GM19395 (cell line): Measurements from ENCODE around the gene PDE9A.

Source experiments
- ATAC-seq: cut with Tn5 transposase; IDR thresholded peaks from one replicate; pipeline ENCODE4 v1.9.1; 2021; ENCODE audit warnings: mild to moderate bottlenecking, moderate library complexity; ENCODE audit not compliant: unreplicated experiment

Gene PDE9A

DNA sequence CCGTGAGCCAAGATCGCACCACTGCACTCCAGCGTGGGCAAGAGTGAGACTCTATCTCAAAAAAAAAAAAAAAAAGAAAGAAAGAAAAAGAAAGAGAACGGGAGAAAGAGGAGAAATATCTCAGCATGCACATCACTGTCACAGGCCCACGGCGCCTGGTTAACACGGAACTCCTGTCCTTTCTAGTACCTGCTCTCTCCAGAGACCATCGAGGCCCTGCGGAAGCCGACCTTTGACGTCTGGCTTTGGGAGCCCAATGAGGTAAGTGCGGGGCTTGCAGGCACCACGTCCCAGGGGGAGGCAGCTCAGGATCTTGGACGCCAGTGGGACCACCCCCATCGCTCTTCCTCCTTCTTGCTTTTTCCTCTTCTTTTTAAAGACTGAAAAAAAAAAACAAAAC, 100.4 kb downstream of the PDE9A start:
- ATAC-seq = no peak

DNA sequence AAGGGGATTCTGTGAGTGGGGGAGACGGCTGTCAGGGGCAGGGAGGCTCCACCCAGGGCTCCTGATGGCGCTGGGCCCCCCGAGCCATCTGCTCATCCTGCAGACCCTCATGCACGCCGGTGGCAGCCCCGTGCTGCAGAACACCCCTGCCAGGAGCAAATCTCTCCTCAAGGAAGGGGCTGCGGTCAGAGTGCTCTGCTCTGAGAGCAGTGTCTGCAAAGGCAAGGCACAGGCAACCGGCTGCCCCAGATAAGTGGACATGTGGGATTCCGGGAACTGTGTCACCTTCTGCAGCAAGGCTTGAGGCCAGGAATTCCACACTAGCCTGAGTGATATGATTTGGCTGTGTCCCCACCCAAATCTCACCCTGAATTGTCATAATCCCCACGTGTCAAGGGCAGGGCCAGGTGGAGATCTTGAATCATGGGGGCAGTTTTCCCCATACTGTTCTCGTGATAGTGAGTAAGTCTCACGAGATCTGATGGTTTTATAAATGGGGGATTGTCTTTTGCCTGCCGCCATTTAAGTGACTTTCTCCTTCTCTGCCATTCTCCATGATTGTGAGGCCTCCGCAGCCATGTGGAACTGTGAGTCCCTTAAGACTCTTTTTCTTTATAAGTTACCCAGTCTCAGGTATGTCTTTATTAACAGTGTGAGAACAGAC, 101.0 kb downstream of the PDE9A start:
- no peak for ATAC-seq

DNA sequence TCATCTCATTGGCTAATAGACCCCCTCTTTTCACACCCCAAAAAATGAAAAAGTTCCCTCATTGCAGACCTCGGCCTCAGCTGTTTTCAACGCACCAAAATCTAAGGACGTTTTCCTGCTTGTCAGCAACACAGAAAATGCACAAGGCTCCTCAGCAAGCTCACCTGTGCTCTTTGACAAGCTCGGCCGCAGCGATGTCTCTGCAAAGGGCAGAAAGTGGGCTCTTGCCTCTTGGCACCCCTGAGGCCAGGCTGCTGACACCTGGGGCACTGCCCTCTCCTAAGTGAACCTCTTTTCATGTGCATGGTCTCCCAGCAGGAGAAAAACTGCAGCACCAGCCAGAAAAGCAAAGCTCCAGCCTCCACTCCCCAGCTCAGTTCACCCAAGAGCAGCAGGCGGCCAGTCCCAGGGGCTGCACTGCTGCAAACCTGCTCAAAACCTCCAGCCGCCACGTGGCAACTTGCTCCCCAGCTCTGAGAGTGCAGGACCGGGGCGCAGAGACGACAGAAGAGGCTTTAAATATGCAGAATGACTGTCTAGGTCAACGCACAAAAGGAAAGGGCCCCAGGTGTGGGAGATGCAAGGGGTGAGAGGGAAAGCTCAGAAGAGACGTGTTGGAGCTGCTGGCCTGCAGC, 101.7 kb downstream of the PDE9A start:
- no peak for ATAC-seq

DNA sequence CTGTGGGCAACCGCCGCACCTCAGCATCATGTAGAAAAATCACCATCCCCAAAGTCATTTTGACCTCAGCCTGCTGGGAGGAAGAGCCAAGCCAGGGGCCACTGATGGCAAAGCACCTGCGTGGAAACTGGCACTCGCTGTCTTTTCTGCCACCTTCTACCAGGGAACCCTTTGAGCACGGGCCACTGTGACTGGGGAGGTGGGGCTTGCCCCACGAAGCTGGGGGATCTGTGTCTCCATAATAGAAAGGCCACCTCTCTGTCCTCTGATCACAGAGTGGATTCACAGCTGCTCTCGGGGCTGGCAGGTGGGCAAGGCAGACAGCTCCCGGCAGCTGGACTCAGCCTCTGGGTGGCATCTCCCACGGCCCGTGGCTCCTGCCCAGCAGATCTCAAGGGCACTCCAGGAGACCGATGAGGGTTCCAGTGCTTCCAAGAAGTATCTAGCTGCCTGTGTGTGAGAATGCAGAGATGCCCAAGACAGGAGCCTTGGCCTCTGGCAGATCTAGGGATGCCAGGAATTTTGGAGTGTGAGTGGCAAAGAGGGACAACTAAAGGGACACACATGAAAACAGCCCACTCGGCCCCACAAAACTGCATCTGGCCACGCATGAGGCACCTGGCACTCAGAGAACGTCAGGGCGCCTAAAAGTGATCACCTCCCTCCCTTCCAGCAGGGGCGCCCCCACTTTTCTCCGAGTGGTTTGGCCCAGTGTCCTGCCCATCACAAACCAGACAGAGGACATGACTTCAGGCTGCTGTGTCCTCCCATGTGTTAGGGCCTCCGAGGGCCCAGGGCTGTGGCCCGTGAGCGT, 102.6 kb downstream of the PDE9A start:
- no peak for ATAC-seq

DNA sequence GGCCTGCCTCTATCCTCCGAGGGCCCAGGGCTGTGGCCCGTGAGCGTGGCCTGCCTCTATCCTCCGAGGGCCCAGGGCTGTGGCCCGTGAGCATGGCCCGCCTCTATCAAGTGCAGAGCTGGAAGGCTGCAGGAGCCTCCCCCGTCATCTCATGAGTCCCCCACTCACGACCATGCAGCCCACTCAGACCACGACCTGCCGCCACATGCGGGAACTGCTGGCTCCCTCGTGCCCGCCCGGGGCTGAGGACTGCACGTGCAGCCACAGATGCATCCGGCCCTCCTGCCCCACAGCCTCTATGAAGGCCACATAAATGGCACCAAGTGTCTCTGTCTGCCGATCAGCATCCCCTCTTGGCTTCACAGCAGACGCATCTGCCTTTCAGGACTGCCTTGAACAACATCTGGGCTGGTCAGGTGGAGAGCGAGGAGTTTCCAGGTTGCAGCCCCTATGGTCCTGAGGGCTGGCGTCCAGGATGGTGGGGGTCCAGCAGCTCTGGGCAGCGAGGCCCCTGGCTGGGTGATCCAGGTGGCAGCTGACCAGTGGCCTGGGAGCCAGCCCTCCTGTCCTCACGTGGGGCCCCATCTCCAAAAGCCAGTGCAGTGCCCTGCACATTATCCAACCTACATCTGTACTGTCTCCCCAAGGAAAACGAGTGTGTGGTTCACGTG, 103.3 kb downstream of the PDE9A start:
- ATAC-seq = no peak

DNA sequence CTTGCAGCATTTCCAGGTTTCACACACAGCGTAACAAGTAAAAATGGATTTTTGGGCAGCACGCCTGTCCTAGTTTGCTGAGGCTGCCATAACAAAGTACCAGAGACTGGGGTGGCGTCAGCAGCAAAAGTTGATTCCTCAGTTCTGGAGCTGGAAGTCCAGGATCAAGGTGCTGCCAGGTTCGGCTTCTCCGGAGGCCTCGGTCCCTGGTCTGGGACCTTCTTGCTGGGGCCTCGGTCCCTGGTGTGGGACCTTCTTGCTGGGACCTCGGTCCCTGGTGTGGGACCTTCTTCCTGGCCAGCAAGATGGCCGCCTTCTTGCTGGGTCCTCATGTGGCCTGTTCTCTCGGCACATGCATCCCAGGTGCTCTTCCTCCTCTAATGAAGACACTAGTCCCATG, 104.0 kb downstream of the PDE9A start:
- no peak for ATAC-seq

DNA sequence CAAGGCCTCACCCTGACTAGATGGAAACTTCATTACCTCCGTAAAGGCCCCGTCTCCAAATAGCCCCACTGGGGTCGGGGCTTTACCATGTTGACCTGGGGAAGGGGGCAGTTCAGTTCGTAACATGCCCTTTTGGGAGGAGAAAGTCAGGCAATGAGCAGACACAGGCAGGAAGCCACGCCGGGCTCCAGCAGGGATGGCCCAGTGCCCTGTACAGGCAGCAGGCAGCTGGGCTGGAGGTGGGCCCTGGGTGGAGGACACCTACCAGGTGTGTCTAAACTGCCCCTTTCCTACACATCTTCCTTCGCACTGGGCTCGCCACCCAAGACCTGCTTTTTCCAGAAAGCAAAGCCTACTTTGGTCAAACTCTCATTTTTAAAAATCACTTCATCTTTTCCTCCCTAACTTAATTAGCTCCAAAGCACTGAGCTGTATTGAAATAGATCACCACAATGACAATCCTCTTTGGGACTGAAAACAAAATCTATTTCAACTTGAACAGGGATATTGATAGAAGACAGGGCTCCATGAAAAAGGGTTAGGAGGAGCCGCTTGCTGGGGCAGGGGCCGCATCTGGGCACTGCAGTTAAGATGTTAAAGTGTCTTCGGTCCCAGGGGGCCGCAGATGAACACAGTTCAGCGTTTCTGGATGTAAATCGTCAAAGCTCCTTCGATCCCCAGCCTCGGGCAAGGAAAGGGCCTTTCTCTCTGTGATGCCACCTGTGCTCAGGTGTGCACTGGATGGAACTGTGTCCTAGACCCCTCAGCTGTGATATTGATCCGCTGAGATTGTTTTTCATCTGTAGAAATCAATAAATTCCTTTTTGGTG, 104.6 kb downstream of the PDE9A start:
- ATAC-seq = no peak

DNA sequence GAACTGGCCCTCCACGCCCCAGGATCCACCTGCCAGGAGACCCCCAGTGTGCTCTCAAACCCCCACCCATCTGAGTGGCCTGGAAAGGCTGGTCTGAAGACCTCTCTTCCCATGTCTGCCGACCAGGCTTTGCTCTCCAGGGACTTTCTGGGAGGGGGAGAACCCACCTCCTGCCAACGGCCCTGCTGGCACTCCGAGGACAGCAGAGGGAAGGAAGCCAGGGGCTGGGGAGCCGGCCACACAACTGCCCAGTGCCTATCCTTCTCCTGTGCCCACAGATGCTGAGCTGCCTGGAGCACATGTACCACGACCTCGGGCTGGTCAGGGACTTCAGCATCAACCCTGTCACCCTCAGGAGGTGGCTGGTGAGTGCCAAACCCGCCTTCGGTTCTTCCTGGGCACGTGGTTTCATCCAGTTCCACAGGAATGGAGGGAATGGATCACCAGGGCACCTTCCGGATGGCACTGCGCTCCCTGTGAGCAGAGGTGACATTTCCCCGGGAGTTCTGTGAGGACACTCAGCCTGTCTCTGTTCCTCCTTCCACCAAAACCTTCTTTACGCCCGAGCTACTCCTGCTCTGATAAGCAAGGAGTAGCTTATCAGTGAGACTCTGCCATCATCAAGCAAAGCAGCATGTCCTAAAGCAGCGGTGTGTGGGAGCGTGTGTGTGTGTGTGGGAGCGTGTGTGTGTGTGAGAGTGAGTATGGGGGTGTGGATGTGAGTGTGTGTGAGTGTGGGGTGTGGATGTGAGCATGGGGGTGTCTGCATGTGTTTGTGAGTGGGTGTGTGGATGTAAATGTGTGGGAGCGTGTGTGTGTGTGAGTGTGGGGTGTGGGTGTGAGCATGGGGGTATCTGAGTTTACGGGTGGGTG, 105.5 kb downstream of the PDE9A start:
- ATAC-seq = no peak

DNA sequence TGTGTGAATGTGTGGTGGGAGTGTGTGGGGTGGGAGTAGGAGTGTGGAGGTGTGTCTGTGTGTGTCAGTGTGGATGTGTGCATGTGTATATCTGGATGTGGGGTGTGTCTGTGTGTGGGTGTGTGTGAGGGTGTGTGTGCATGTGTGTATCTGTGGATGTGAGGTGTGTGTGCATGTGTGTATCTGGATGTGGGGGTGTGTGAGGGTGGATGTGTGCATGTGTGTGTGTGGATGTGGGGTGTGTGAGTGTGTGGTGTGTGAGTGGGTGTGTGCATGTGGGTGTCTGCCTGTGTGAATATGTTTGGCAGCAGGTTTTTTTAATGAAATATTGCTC, 106.1 kb downstream of the PDE9A start:
- ATAC-seq = no peak

DNA sequence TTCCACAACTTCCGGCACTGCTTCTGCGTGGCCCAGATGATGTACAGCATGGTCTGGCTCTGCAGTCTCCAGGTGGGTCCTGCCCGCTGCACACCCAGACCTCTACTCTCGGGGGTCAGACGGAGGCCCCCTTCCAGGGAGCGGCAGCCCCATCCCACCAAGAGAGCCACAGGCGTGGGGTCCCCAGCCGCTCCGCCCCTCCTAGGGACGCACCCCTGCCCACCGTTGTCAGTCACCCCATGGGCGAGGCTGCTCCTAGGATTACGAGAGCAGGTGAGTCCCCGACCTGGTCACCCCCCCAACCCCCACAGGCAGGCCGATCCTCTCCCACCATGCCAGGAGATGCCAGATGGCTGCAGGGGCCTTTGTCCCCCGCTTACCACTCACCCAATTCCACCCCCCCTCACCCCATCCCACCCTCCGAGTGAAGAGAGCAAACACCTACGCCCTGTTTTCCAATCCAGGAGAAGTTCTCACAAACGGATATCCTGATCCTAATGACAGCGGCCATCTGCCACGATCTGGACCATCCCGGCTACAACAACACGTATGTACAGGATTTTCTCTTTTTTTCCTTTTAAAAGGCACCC, 107.0 kb downstream of the PDE9A start:
- no peak for ATAC-seq

DNA sequence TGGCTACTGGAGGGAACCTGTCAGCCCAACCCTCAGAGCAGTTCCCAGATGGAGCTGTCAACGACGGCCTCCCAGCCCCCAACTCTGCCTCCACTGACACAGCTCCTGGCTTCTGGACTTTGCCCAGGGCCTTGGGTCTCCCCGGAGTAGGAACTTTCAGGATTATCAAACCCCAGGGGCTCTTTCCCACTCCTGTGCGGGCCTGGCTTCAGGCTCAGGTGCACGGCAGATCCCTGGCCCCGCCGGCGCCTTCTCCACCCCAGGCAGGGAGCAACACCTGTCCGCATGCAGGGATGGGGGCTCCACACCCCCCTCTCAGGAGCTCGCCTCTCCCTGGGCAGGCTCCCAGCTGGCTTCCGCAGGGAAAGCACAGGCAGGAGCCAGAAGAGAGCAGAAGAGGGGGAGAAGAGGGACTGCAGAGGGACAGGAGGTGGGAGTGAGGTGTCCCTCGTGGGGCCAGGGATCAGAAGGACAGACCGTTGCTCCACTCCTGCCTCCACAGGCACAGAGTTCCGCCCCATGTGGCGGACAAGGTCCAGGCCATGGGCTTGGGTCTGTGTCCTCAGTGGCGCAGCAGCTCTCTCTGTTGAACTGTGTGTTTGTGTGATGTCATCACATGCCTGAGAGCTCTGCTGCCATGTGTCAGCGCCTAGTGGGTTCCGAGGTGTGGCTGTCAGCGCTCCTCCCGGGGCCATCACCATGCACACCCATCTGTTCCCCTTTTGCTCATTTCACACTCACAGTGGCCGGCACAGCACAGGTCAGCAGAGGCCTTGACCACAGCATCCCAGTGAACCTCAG, 107.7 kb downstream of the PDE9A start:
- ATAC-seq = no peak

DNA sequence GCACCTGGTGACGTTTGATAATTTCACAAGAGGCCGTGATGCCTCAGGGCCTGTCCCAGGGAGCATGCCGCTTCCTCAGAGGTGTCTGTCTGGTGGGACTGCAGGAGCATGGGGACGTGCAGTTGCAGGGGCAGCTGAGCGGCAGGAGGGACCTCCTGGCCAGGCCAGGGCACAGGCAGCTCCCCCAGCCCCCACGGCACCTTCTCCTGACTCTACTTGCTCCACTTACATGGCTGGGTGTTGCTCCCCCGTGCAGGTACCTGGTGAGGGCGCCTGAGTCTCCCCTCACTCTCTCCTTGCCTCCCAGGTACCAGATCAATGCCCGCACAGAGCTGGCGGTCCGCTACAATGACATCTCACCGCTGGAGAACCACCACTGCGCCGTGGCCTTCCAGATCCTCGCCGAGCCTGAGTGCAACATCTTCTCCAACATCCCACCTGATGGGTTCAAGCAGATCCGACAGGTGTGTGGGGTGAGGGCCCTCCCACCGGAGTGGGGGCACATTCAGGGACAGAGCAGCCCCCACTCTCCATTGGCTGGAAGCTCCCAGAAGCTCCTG, 108.4 kb downstream of the PDE9A start:
- no peak for ATAC-seq

DNA sequence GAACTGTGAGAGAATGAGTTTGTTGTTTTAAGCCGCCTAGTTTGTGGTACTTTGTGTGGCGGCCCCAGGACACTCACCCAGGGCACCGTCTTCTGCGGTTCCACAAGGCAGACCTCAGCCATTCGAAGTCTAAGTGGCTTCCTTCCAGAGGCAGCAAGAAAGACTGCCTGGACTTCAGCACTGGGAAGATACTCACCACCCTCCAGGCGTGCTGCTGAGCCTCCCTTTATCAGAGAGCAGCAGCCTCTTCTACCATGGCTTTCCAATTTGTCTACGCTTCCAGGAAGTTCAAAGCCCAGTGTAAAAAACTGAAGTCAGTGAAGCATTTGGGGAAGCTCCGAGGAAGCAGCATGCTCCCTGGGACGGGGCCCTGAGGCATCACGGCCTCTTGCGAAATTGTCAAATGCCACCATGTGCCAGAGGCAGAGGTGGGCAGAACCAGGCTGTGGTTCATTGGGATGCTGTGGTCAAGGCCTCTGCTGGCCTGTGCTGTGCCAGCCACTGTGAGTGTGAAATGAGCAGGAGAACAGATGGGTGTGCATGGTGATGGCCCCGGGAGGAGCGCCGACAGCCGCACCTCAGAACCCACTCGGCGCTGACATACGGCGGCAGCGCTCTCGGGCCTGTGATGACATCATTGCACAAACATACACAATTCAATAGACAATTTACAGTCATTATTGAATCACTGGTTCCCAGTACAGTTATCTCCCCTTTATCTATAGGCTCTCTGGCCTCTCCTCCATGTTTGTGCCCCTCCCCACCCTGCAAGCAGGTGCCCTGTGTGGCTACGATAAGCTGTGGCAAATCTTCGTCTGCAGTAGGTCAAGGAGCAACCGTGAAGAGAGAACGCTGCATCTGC, 110.4 kb downstream of the PDE9A start:
- ATAC-seq = no peak

DNA sequence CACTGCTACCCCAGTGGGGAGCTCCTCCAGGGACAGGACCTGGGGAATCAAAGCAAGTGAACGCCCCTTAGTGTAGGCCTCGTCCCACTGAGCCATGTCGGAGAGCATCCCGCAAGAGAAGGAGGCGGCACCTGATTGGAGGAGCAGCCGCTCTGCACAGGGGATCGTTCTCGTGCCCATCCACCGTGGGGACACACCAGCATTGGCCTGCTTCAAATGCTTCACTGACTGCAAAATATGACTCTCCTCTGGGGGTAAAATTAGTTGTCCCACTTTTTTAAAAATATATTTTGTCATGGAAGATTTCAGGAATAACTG, 111.0 kb downstream of the PDE9A start:
- ATAC-seq = no peak

DNA sequence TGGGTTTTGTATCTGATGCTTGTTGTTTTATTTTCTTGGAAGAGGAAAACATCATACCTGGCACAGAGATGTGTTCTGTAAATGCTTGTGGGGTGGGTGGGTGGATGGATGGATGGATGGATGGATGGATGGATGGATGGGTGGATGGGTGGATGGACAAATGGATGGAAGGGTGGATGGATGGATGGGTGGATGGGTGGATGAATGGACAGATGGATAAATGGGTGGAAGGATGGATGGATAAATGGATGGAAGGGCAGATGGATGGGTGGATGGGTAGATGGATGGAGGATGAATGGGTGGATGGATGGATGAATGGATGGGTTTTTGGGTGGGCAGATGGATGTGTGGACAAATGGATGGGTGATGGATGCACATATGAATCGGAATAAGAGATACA, 111.5 kb downstream of the PDE9A start:
- no peak for ATAC-seq

DNA sequence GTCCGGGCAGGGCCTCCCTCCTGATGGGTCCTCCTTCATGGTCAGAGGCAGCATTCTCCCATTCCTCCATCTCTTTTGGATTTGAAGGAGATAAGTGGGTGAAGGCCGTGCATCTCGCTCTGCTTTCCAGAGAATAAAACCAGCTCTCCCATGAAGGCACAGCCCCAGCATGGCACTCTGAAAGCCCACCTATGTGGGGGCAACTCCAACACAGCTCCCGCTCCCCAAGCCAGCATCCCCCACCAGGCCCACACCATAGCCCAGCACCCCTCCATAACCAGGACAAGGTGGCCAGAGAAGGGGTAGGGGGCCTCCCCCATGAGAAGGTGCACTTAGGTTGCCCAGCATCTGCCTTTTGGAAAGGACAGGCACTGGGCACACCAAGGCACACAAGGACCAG, 112.2 kb downstream of the PDE9A start:
- no peak for ATAC-seq

DNA sequence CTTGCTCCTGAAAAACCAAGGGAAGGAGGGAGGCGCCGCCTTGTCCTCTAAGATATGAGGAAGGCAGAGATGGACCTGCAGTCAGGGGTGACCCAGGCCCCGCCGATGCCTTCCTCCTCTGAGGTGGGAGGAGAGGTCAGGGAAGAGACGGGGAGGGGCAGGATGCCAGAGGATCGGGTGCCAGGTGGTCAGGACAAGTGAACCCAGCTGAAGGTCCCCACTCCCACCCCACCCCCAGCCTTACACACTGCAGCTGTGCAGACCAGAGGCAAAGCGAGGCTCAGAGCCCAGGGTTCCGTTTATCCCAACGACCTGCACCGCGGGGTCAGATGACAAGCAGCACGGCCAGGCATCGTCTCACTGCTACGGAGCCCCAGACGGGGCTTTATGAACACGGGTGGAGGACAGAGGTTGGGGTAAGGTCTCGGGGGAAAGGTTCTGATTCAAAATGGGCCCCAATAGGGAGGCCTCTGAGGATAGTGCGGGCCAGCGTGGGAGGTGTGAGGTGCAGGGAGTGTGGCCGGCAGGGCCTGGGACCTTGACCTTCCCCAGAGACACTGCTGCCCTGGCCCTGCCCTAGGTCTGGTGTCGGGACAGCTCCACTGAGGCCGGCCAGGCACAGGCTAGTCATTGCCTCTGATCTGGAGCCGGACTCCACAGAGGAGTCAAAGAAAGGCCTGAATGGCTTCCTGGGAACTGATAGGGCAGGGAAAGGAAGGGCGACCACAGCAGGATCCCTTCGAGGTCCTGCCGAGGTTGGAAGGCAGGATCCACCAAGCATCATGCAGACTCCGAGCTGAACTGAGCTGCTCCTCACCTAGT, 113.5 kb downstream of the PDE9A start:
- no peak for ATAC-seq
